Natural killer cell (primary cell): ENCODE results near the gene SLC8B1. TPM values are rescaled to one million over a fixed set of nuclear protein-coding genes. Genes with fewer than 3 reads are reported as not detected.

ENCODE experiments used
- ATAC-seq, 3 donors: fragments of 150-1000 bp in 2 of 3; fragments of 200-7000 bp in 1 of 3; cut with Tn5 transposase; 1 replicate in 1 of 3; 2 replicates in 2 of 3; pipeline ENCODE4 v1.10.0; 2021; ENCODE audit warnings: mild to moderate bottlenecking in 2 of 3, moderate library complexity in 2 of 3
- DNase-seq, 2 donors: peaks; one replicate each; pipeline versions ENCODE4 v3.0.0 to v3.0.0-alpha.2; 2013 to 2021; ENCODE audit warnings: mixed read lengths in 1 of 2
- H3K27ac ChIP-seq: one replicate; pipeline ENCODE4 v1.5.1; 2013; ENCODE audit warnings: mild to moderate bottlenecking, low read length
- H3K27me3 ChIP-seq: one replicate; pipeline ENCODE4 v1.6.1; 2013; ENCODE audit warnings: low read length; ENCODE audit not compliant: control insufficient read depth, insufficient read depth
- H3K36me3 ChIP-seq: one replicate; pipeline ENCODE4 v1.6.1; 2013; ENCODE audit warnings: low read length; ENCODE audit not compliant: control insufficient read depth, insufficient read depth
- H3K4me1 ChIP-seq: one replicate; pipeline ENCODE4 v1.6.1; 2013; ENCODE audit warnings: low read length; ENCODE audit not compliant: control insufficient read depth, insufficient read depth
- H3K4me3 ChIP-seq: one replicate; pipeline ENCODE4 v1.5.1; 2013; ENCODE audit warnings: low read length
- H3K9me3 ChIP-seq: one replicate; pipeline ENCODE4 v1.6.1; 2013; ENCODE audit warnings: low read length; ENCODE audit not compliant: control insufficient read depth, insufficient read depth
- H3K27ac Mint-ChIP-seq, 2 donors: one replicate each; pipeline ENCODE4 v1.8.0; 2022; ENCODE audit warnings: mild to moderate bottlenecking in 2 of 2, mixed read lengths in 2 of 2, moderate library complexity in 1 of 2
- H3K27me3 Mint-ChIP-seq, 2 donors: one replicate each; pipeline ENCODE4 v1.8.0; 2022; ENCODE audit warnings: low read depth in 2 of 2, mixed read lengths in 2 of 2
- H3K36me3 Mint-ChIP-seq: one replicate; pipeline ENCODE4 v1.8.0; 2022; ENCODE audit warnings: mixed read lengths
- H3K4me1 Mint-ChIP-seq, 2 donors: one replicate each; pipeline ENCODE4 v1.8.0; 2022; ENCODE audit warnings: mixed read lengths in 2 of 2
- H3K4me3 Mint-ChIP-seq: one replicate; pipeline ENCODE4 v1.8.0; 2022; ENCODE audit warnings: mild to moderate bottlenecking, moderate library complexity, mixed read lengths
- H3K9me3 Mint-ChIP-seq, 2 donors: one replicate each; pipeline ENCODE4 v1.8.0; 2022; ENCODE audit warnings: mixed read lengths in 2 of 2
- WGBS: methylation state at CpG from one replicate; pipeline ENCODE4 v1.1.7; 2013; ENCODE audit warnings: missing lambda C conversion rate; ENCODE audit not compliant: insufficient coverage; 5-methylcytosine and 5-hydroxymethylcytosine counted together
- intact Hi-C: fragments of 100-400 bp; cut with micrococcal nuclease; formaldehyde crosslinking; loops from one replicate; pipeline ENCODE4 v1.14.2; 2022
- total RNA-seq, 4 donors: library from RNA; stranded (reverse); fragments of 120-200 nt in 1 of 4; gene quantifications; one replicate each; pipeline versions ENCODE4 v1.2.3 to v1.2.4, GENCODE V29; 2013 to 2022
- TF ChIP-seq, protein P1 (sequence below): fragments of 200-600 bp; IDR thresholded peaks from one replicate; pipeline ENCODE4 v1.8.0; 2022; ENCODE audit warnings: antibody characterized with exemption

SLC8B1 gene
- total RNA-seq, 3 donors from 2014 or later (not counting 1 experiment from before 2014, with no cell fraction given): 26.1 to 34.4 (median 31.2) TPM

DNA sequence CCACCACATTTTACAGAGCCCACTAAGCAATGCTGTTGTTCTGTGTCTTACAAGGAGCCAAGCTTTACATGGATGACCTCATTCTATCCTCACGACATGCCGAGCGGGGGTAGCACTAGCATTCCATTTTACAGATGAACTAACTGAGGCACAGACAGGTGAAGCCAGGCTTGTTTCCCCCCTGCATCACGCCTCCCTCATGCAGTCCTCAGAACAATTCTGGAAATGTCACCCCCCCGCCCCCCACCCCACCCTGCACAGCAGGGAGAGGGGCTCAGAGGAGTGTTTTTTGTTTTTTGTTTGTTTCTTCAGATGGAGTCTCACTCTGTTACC lies 1.5 kb downstream of the SLC8B1 start:
- H3K36me3 ChIP-seq: peaks cover 14% of the 10 kb centered on the region
- peaks cover 30% of the 10 kb centered on the region for H3K4me1 ChIP-seq
- H3K27me3 Mint-ChIP-seq: no peaks in the 10 kb centered on the region
- WGBS: 93% methylated on average over 3 of the region's 5 CpGs
- ATAC-seq (no peak), DNase-seq (no peak)
- intact Hi-C loops: loop anchor here (10.0 kb wide), 1 partner anchor 139 kb away; no protein-coding TSS in a partner anchor
- no peaks in the 10 kb centered on the region for H3K9me3 Mint-ChIP-seq
- peak overlapping the region; percentile 93 for H3K4me3 Mint-ChIP-seq
- no peaks in the 10 kb centered on the region for H3K27me3 ChIP-seq
- H3K4me3 ChIP-seq: no peak overlapping the region
- H3K36me3 Mint-ChIP-seq: no peaks in the 10 kb centered on the region
- H3K9me3 ChIP-seq: no peaks in the 10 kb centered on the region
- peaks cover 18 to 48% of the 10 kb centered on the region in 2 donors for H3K4me1 Mint-ChIP-seq
- TF ChIP-seq, protein P1, sequence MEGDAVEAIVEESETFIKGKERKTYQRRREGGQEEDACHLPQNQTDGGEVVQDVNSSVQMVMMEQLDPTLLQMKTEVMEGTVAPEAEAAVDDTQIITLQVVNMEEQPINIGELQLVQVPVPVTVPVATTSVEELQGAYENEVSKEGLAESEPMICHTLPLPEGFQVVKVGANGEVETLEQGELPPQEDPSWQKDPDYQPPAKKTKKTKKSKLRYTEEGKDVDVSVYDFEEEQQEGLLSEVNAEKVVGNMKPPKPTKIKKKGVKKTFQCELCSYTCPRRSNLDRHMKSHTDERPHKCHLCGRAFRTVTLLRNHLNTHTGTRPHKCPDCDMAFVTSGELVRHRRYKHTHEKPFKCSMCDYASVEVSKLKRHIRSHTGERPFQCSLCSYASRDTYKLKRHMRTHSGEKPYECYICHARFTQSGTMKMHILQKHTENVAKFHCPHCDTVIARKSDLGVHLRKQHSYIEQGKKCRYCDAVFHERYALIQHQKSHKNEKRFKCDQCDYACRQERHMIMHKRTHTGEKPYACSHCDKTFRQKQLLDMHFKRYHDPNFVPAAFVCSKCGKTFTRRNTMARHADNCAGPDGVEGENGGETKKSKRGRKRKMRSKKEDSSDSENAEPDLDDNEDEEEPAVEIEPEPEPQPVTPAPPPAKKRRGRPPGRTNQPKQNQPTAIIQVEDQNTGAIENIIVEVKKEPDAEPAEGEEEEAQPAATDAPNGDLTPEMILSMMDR: no peak
- H3K27ac ChIP-seq: no peak overlapping the region
- no peak overlapping the region for H3K27ac Mint-ChIP-seq

DNA sequence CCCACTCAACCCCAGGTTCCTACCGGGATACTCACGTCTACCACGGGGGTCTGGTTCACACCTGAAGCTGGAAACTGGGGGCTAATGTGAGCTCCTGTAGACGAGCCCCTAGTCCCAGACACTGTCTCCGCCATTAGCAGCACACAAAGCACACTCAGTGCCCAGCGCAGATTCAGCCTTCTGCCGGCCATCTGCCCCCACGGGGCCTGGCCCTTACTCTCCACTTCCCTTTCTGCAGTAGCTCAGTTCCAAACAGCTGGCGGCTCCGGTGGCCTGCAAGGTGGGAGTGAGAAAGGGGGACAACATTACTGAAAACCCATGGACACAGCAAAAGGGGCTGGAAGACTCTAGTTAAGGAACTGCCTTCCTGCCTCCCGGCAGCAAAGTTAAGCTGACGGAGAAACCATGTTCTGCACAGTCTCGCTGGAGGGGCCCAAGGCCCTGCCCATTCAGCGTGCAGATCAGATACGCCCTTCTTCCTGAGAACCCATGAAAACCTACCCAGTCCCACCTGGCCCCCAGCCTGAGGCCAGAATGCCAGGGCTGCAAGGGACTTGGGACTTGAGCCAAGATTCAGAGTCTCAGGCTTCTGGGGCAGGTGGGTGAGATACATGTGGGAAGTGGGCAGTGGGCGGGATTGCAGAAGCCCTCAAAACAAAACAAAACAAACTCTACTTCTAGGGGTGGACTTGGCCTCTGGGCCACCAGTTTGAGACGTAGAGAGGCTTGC lies 2.1 kb downstream of the SLC8B1 start:
- Histone ChIP-seq H3K36me3 (peaks cover 14% of the 10 kb centered on the region), H3K27me3 (no peaks in the 10 kb centered on the region), H3K4me1 (peaks cover 30% of the 10 kb centered on the region), H3K4me3 (no peak overlapping the region), H3K9me3 (no peaks in the 10 kb centered on the region), H3K27ac (no peak overlapping the region)
- intact Hi-C loops: loop anchor here (10.0 kb wide), 1 partner anchor 138 kb away; no protein-coding TSS in a partner anchor
- Mint-ChIP-seq H3K4me3 (no peak overlapping the region), H3K9me3 (no peaks in the 10 kb centered on the region), H3K36me3 (no peaks in the 10 kb centered on the region), H3K27ac (no peak overlapping the region), H3K27me3 (no peaks in the 10 kb centered on the region), H3K4me1 (peaks cover 18 to 51% of the 10 kb centered on the region in 2 donors)
- DNase-seq: no peak
- 82% methylated on average over 16 of the region's 17 CpGs for WGBS
- no peak for ATAC-seq
- TF ChIP-seq, protein P1: no peak

DNA sequence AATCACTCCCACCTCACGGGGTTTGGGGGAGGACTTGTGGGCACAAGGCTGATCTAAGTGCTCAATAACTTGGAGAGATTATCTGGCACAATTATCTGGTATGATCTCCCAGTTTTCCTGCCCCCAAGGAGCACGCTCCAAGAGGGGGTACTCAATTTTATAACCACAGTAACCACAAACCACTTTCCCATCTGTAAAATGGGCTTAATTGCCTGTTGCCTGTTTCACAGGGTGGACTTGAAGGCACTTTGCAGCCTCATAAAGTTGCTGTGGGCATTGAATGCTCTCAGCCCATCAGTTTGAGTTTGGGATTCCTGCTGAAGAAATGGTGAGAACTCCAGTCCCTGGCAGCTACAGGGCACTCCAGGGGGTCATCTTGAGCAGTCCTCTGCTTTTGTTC lies 4.4 kb downstream of the SLC8B1 start:
- H3K4me1 Mint-ChIP-seq: peaks cover 18 to 51% of the 10 kb centered on the region in 2 donors
- H3K27me3 Mint-ChIP-seq: no peaks in the 10 kb centered on the region
- 84% methylated on average over 2 of the region's 2 CpGs for WGBS
- Histone ChIP-seq H3K4me3 (no peak overlapping the region), H3K27ac (no peak overlapping the region), H3K27me3 (no peaks in the 10 kb centered on the region), H3K9me3 (no peaks in the 10 kb centered on the region), H3K4me1 (peaks cover 27% of the 10 kb centered on the region), H3K36me3 (peaks cover 14% of the 10 kb centered on the region)
- ATAC-seq (no peak), DNase-seq (no peak)
- no peaks in the 10 kb centered on the region for H3K9me3 Mint-ChIP-seq
- H3K36me3 Mint-ChIP-seq: no peaks in the 10 kb centered on the region
- H3K4me3 Mint-ChIP-seq: no peak overlapping the region
- TF ChIP-seq, protein P1: no peak
- H3K27ac Mint-ChIP-seq: no peak overlapping the region
- intact Hi-C loops: loop anchor here (10.0 kb wide), 1 partner anchor 136 kb away; no protein-coding TSS in a partner anchor
